Tibial nerve (tissue), 3 donors: ENCODE measurements around the gene KIT.

ENCODE experiments used
- POLR2A ChIP-seq, 2 donors: fragments of 450-650 bp; IDR thresholded peaks; one replicate each; pipeline ENCODE4 v1.6.1; 2017; ENCODE audit warnings: antibody characterized with exemption in 2 of 2, mild to moderate bottlenecking in 2 of 2, moderate library complexity in 2 of 2
- TF ChIP-seq, protein P1 (sequence below), 5 experiments: fragments of 200-600 bp in 3 of 5; fragments of 450-650 bp in 2 of 5; sonication (generic) in 3 of 5; IDR thresholded peaks; one replicate each; pipeline ENCODE4 v1.5.1; 2016 to 2019; ENCODE audit warnings: antibody characterized with exemption in 5 of 5, mild to moderate bottlenecking in 3 of 5, moderate library complexity in 2 of 5

DNA sequence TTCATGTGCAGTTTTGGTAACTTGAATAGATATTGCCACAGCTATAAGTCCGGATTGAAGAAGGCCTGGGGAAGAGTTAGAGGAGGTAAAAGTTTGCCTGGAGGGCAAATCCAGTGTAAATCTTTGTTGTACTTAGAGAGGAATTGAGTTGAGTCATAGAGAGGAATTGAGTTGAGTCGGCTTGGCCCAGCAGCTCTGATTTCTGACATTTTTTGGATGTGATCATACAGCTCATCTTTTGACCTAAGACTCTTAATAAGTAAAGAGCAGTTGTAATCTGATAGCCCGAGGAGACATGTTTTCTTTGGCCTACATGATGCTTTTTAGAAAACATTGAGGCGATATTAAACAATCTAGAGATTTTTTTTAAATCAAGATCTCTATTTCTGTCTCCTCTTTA is 3.9 kb downstream of the KIT start:
- TF ChIP-seq, protein P1, sequence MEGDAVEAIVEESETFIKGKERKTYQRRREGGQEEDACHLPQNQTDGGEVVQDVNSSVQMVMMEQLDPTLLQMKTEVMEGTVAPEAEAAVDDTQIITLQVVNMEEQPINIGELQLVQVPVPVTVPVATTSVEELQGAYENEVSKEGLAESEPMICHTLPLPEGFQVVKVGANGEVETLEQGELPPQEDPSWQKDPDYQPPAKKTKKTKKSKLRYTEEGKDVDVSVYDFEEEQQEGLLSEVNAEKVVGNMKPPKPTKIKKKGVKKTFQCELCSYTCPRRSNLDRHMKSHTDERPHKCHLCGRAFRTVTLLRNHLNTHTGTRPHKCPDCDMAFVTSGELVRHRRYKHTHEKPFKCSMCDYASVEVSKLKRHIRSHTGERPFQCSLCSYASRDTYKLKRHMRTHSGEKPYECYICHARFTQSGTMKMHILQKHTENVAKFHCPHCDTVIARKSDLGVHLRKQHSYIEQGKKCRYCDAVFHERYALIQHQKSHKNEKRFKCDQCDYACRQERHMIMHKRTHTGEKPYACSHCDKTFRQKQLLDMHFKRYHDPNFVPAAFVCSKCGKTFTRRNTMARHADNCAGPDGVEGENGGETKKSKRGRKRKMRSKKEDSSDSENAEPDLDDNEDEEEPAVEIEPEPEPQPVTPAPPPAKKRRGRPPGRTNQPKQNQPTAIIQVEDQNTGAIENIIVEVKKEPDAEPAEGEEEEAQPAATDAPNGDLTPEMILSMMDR (IDR thresholded peaks at IDR 0.05), result no peak
- no peak for TF ChIP-seq POLR2A (IDR thresholded peaks at IDR 0.05)
